Fibroblast of the aortic adventitia (primary cell): Measurements from ENCODE around the gene TNC. TPM values are rescaled to one million over a fixed set of nuclear protein-coding genes. Genes with fewer than 3 reads are reported as not detected.
"Not testable (repeated sequence)": the region's sequence is repeated elsewhere in the genome, so short reads cannot be mapped to it uniquely, and the experiment has no call there.

Experiments used
- DNase-seq: peaks from one replicate; pipeline ENCODE4 v3.0.0-alpha.2; 2010; ENCODE audit warnings: low read depth
- H3K4me3 ChIP-seq: 2 replicates; pipeline ENCODE4 v1.5.1; 2011; ENCODE audit warnings: low read depth, mild to moderate bottlenecking, control low read depth, low read length, moderate library complexity
- total RNA-seq: library from RNA; depleted of rRNA; stranded (reverse); fragments of >200 nt; gene quantifications from 2 replicates; pipeline ENCODE4 v1.2.3, GENCODE V29; 2012; ENCODE audit warnings: low replicate concordance
- TF ChIP-seq, protein P1 (sequence below): IDR thresholded peaks from 2 replicates; pipeline ENCODE4 v1.5.1; 2011; ENCODE audit warnings: mild to moderate bottlenecking, low read length, control low read depth, inconsistent platforms; ENCODE audit not compliant: insufficient read depth

The TNC gene
- total RNA-seq, 1 donor = 49.7 TPM

GRCh38 chr9:115135821-115136778, 18.1 kb upstream of the TNC start:
- H3K4me3 ChIP-seq = no peak overlapping the region
- DNase-seq = peak; percentile 88
- TF ChIP-seq, protein P1, sequence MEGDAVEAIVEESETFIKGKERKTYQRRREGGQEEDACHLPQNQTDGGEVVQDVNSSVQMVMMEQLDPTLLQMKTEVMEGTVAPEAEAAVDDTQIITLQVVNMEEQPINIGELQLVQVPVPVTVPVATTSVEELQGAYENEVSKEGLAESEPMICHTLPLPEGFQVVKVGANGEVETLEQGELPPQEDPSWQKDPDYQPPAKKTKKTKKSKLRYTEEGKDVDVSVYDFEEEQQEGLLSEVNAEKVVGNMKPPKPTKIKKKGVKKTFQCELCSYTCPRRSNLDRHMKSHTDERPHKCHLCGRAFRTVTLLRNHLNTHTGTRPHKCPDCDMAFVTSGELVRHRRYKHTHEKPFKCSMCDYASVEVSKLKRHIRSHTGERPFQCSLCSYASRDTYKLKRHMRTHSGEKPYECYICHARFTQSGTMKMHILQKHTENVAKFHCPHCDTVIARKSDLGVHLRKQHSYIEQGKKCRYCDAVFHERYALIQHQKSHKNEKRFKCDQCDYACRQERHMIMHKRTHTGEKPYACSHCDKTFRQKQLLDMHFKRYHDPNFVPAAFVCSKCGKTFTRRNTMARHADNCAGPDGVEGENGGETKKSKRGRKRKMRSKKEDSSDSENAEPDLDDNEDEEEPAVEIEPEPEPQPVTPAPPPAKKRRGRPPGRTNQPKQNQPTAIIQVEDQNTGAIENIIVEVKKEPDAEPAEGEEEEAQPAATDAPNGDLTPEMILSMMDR = no peak

DNA sequence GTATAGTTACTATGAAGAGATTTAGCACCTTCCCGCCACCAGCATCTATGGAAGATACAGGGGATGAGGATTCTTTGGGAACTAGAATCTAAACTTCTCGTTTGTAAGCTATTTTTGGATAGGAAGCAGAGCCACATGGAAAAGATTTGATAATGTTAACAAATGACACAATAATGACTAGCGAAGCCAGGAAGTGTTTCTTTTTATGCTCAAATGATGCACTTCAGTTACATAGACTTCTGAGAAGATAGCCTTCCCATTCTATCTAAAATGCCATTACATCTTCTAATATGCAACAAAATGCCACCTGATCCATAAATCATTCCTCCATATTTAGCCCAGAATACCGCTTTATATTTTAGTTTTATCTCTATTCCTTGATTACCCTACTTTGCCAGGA, 17.0 kb upstream of the TNC start:
- TF ChIP-seq, protein P1 = no peak
- no peak overlapping the region for H3K4me3 ChIP-seq
- DNase-seq = peak; percentile 60

DNA sequence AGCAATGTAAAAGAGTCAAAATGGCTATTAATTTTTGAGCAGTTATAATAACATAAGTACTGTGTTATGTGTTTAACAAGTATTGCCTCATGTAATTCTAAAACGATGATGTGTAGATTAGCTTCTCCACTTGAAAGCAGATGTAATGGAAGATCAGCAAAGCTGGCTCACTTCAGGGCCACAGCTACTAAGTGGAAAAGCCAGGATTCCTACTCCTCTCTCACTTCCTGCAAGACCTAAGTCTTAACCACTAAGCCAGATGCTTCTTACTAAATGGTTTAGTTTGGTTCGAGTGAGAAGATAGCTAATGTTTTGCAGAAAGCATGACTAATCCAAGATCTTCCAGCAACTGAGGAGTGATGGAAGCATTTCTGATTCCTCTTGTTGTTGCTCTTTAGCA, 15.7 kb upstream of the TNC start:
- DNase-seq = peak; percentile 80
- H3K4me3 ChIP-seq = no peak overlapping the region
- TF ChIP-seq, protein P1 = no peak

GRCh38 chr9:115132648-115133047, 14.7 kb upstream of the TNC start:
- DNase-seq = no peak
- TF ChIP-seq, protein P1 = no peak
- H3K4me3 ChIP-seq = no peak overlapping the region

GRCh38 chr9:115130176-115130575, 12.2 kb upstream of the TNC start:
- H3K4me3 ChIP-seq = no peak overlapping the region
- DNase-seq = no peak
- TF ChIP-seq, protein P1 = no peak

- not testable (repeated sequence) for H3K4me3 ChIP-seq, DNase-seq
These were observed 10.8 kb upstream of the TNC start for GRCh38 chr9:115128726-115129125.

GRCh38 chr9:115127191-115127817, 9.3 kb upstream of the TNC start:
- TF ChIP-seq, protein P1 = no peak
- peak; percentile 62 for DNase-seq
- H3K4me3 ChIP-seq = no peak overlapping the region
